ENCODE results near the gene TRAF3IP1. TPM values are rescaled to one million over a fixed set of nuclear protein-coding genes. Genes with fewer than 3 reads are reported as not detected.

TRAF3IP1 gene
- total and polyA plus RNA-seq, 12 donors, result 4.0 to 20.4 (median 10.4) TPM

GRCh38 chr2:238406221-238406997 lies 86.1 kb downstream of the TRAF3IP1 start:
- H3K27ac ChIP-seq, result peak overlapping the region in 1 of 10 donors; percentile 26
- peaks cover 0 to 4% (median 0%) of the 10 kb centered on the region in 7 donors for H3K27me3 ChIP-seq
- H3K9me3 ChIP-seq, result no peaks in the 10 kb centered on the region
- 87 to 89% methylated on average over 20 of the region's 20 CpGs for WGBS, 2 donors
- H3K4me1 ChIP-seq, result peaks cover 0 to 9% (median 0%) of the 10 kb centered on the region in 9 donors
- TF ChIP-seq CTCF (IDR thresholded peaks at IDR 0.05), result no peak
- DNase-seq (no peak), ATAC-seq (no peak)
- intact Hi-C loops (cut with DNase I), result no loop called here
- H3K4me3 ChIP-seq, result no peak overlapping the region
- H3K36me3 ChIP-seq, result peaks cover 0 to 24% (median 0%) of the 10 kb centered on the region in 9 donors

GRCh38 chr2:238406998-238407285 lies 86.6 kb downstream of the TRAF3IP1 start:
- intact Hi-C loops (cut with DNase I), result no loop called here
- peaks cover 0 to 9% (median 0%) of the 10 kb centered on the region in 9 donors for H3K4me1 ChIP-seq
- H3K36me3 ChIP-seq, result peaks cover 0 to 18% (median 0%) of the 10 kb centered on the region in 9 donors
- no peak overlapping the region for H3K4me3 ChIP-seq
- peaks cover 0 to 4% (median 0%) of the 10 kb centered on the region in 7 donors for H3K27me3 ChIP-seq
- 84 to 85% methylated on average over 8 of the region's 8 CpGs for WGBS, 2 donors
- no peaks in the 10 kb centered on the region for H3K9me3 ChIP-seq
- DNase-seq, result no peak
- ATAC-seq, result no peak
- no peak overlapping the region for H3K27ac ChIP-seq
- TF ChIP-seq CTCF (IDR thresholded peaks at IDR 0.05), result no peak

- intact Hi-C loops (cut with DNase I), result no loop called here
- Histone ChIP-seq H3K9me3 (no peaks in the 10 kb centered on the region), H3K27ac (no peak overlapping the region), H3K4me1 (peaks cover 0 to 9% (median 0%) of the 10 kb centered on the region in 9 donors), H3K36me3 (peaks cover 0 to 17% (median 0%) of the 10 kb centered on the region in 9 donors), H3K4me3 (no peak overlapping the region), H3K27me3 (peaks cover 0 to 4% (median 0%) of the 10 kb centered on the region in 7 donors)
- no peak for TF ChIP-seq CTCF (IDR thresholded peaks at IDR 0.05)
- ATAC-seq, result no peak
- no peak for DNase-seq
- 92 to 97% methylated on average over 11 of the region's 11 CpGs for WGBS, 2 donors
Observed at GRCh38 chr2:238407566-238407965, 87.2 kb downstream of the TRAF3IP1 start.

GRCh38 chr2:238408615-238409340 lies 88.5 kb downstream of the TRAF3IP1 start:
- peaks cover 0 to 9% (median 0%) of the 10 kb centered on the region in 9 donors for H3K36me3 ChIP-seq
- intact Hi-C loops (cut with DNase I), result no loop called here
- DNase-seq (no peak), ATAC-seq (peak in 6 of 8 donors; percentile 29 to 69 (median 48))
- H3K27me3 ChIP-seq, result peaks cover 0 to 4% (median 0%) of the 10 kb centered on the region in 7 donors
- no peak overlapping the region for H3K4me3 ChIP-seq
- no peak overlapping the region for H3K27ac ChIP-seq
- WGBS, 2 donors, result 69 to 70% methylated on average over 17 of the region's 17 CpGs
- no peak for TF ChIP-seq CTCF (IDR thresholded peaks at IDR 0.05)
- H3K4me1 ChIP-seq, result peaks cover 0 to 9% (median 0%) of the 10 kb centered on the region in 9 donors
- H3K9me3 ChIP-seq, result no peaks in the 10 kb centered on the region
